GM15510 (cell line): Measurements from ENCODE around the gene LRIG2.

Source experiments
- POLR2A ChIP-seq: IDR thresholded peaks from 3 replicates; pipeline ENCODE4 v1.6.1; 2011; ENCODE audit warnings: borderline replicate concordance; ENCODE audit not compliant: insufficient read length; ENCODE audit errors: extremely low read depth

The LRIG2 gene, protein sequence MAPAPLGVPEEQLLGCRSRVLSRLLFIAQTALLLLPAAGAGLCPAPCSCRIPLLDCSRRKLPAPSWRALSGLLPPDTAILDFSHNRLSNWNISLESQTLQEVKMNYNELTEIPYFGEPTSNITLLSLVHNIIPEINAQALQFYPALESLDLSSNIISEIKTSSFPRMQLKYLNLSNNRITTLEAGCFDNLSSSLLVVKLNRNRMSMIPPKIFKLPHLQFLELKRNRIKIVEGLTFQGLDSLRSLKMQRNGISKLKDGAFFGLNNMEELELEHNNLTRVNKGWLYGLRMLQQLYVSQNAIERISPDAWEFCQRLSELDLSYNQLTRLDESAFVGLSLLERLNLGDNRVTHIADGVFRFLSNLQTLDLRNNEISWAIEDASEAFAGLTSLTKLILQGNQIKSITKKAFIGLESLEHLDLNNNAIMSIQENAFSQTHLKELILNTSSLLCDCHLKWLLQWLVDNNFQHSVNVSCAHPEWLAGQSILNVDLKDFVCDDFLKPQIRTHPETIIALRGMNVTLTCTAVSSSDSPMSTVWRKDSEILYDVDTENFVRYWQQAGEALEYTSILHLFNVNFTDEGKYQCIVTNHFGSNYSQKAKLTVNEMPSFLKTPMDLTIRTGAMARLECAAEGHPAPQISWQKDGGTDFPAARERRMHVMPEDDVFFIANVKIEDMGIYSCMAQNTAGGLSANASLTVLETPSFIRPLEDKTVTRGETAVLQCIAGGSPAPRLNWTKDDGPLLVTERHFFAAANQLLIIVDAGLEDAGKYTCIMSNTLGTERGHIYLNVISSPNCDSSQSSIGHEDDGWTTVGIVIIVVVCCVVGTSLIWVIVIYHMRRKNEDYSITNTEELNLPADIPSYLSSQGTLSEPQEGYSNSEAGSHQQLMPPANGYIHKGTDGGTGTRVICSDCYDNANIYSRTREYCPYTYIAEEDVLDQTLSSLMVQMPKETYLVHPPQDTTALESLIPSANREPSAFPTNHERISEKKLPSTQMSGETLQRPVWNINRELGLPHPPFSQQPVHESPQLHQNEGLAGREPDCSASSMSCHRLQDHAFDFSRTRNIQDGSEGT

DNA sequence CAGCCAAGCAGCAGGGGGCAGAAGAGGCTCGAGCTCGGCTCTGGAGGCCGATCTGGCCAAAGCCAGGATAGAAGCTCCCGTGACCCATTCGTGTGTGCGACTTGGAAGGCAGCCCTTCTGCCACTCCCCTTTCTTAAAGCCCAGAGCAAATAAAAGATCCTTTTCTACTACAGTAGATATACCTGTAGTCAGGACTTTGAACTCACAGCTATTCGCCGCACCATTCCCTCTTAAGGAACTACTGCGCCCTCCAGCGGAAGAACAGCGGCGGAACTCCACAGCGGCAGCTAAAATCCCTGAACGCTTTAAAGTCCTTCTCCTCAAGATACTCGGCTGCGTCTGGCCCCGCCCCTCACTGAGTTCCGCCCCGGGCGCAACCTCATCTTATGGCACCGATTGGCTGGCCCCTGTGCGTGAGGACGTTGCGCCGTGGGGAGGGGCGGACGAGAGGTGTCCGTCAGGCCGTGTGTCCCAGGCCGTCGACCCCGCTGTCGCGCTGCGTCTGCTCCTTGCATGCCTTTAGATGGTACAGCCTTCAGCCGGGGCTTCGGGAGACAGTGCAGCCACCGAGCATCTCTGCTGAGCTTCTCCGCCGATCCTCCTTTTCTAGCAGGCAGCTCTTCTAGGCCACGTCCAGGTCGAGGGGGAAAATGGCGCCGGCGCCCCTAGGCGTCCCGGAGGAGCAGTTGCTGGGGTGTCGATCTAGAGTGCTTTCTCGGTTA, at the start of gene LRIG2:
Gene LRIG2 (plus strand): TSS at position 442 of the 722 bp plus-strand sequence. CDS start 209 bp downstream, at position 651.
- TF ChIP-seq POLR2A = peak; percentile 95

DNA sequence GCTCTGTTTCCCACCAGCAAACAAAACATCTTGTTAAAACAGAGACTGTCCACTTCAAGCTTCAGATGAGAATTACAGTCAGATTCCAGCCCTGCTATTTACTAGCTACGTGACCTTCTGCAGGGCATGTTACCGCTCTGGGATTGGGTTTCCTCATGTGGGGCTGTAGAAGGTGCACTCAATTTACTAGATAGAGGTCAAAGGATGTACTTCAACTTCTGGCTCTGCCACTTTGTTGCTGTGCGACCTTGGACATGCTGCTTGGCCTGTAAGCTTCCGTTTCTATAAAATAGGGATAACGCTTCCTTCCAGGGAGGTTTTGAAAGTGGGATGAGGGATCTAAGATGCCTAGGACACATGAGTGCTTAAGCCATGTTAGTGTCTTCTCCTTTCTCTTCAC, 46.0 kb upstream of the LRIG2 start:
- TF ChIP-seq POLR2A = no peak

DNA sequence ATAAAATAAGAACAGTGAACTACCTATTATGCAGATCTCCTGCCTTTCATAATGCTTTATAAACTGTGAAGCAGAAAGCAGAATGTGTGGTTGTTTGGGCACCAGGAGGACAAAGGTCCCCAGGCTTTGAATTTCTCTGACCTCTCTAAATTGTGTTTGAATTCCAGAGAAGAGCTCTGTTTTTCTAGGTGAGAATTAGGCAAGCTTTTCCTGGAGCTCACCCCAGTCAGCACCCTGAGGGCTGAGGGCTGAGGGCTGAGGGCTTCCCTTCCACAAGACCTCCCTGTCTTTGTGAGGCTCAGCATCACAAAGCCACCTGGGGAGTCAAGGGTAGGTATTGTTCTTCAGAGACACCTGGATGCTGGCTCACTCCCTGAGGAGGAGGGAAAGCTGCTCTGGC, 45.5 kb upstream of the LRIG2 start:
- TF ChIP-seq POLR2A = no peak

DNA sequence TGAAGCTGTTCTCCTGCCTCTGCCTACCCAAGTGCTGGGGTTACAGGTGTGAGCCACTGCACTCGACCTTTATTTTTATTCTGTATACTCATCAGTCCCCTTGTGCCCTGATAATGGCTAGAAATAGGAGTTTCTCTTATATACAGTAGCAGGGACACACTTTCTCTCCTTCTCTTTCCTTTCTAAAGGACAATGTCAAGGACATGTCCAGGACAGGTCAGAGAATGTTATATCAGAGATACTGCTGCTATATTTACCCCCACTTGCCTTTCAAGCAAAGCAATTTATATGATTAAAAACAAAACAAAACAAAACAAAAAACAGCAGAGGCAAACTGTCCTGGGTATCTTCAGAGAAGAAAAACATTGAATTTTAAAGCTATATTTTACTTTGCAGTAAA, 43.2 kb upstream of the LRIG2 start:
- TF ChIP-seq POLR2A = no peak

DNA sequence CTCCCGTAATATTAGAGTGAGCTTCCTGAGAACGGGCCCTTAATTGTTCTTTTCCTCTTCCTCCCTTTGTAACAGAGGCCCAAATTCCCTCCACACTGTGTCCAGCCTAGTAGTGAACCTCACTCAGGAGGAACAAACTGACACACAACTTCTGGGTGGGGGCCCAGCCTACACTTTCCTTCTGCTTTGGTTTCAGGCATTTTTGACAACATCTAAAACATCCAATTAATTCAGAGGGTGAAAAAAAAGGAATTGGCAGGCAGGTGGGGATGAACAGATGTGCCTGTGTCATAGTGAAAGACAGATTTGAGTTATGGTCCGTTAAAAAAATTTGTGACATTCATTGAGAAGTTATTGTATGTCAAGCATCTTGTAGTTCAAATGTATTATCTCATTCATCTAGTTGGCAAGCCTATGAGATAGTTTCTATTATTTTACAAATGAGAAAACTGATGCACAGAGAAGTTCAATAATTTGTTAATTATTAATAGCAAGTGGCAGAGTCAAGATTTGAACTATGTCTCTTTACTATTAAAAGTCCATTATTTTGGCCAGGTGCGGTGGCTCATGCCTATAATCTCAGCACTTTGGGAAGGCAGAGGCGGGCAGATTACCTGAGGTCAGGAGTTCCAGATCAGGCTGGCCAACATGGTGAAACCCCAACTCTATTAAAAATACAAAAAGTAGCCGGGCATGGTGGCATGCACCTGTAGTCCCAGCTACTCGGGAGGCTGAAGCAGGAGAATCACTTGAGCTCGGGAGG, 41.6 kb upstream of the LRIG2 start:
- TF ChIP-seq POLR2A = no peak

DNA sequence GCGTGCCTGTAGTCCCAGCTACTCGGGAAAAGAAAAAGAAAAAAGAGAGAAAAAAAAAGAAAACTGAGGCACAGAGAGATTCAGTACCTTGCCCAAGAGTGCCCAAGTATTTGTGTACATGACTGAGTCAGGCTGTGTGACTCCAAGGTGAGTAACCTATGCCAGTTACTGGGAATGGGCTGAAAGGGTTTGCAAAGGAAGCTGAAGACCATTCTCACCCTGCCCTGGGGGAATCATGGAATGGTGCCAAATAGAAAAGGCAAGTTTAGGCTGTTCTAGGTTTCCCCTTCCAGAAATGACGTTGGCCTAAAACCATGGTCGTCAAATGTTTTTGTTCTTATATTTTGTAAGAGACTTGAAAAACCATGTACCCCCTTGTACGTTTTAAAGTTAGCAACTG, 37.9 kb upstream of the LRIG2 start:
- no peak for TF ChIP-seq POLR2A

DNA sequence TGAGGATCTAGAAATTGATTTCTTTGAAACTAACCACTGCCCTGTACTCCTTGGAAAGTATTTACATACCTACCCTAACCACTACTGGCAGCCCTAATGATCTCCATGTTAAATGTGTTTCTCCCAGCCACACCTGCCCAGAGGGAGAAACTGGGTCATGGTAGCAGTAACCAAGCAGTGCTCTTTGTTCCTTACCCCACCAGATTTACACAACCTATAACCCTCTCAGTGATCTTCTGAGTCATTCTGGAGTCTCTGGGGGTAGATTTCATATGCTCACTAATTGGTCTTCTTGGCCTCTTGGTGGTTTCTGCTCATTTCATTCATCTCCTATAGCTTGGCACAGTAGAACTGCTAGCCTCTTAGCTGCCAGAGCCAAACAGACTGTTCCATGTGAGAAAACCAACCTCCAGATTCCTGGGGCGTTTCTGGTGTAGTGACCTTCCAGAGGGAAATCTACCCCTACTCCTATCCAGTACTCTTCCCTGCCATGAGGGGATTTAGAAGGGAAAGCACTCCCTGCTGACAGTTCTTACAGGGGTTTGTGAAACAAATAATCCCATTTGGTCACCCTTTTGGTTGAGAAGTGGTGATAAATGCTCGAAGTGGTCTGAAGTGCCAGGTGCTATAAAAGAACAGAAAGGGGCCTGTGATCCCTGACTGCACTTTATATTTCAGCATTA, 36.2 kb upstream of the LRIG2 start:
- no peak for TF ChIP-seq POLR2A

DNA sequence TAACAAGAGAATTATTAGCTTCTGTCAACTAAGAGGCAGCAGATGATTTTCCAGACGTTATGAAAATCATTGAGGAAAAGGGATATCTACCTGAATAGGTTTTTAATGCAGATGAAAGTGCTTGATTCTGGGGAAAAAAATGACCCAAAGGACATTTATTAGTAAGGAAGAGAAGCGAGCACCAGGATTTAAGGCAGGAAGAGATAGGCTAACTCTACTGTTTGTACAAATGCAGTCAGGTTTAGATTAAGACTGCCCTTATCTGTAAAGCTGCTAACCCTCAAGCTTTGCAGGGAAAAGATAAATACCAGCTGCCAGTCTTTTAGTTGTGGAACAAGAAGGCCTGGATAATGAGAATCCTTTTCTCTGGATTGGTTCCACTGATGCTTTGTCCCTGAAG, 33.0 kb upstream of the LRIG2 start:
- TF ChIP-seq POLR2A = no peak

DNA sequence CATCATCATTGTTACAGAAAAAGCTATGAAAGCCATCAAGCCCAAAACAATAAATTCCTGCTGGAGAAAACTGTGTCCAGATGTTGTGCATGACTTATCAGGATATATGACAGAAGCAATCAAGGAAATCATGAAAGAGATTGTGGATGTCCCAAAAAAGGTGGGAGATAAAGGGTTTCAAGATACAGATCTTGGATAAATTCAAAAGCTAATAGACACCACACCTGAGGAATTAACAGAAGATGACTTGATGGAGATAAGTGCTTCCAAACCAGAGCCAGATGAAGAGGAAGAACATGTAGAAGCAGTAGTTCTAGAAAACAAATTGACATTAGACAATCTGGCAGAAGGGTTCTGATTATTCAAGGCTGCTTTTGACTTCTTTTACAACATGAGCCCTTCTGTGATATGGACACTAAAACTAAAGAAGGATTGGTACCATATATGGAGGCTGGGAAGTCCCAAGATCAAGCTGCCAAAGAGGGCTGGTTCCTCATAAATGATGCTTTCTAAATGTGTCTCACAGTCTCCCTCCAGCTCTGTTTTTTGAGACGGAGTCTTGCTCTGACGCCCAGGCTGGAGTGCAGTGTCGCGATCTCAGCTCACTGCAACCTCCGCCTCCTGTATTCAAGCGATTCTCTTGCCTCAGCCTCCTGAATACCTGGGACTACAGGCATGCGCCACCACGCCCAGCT, 32.1 kb upstream of the LRIG2 start:
- no peak for TF ChIP-seq POLR2A

DNA sequence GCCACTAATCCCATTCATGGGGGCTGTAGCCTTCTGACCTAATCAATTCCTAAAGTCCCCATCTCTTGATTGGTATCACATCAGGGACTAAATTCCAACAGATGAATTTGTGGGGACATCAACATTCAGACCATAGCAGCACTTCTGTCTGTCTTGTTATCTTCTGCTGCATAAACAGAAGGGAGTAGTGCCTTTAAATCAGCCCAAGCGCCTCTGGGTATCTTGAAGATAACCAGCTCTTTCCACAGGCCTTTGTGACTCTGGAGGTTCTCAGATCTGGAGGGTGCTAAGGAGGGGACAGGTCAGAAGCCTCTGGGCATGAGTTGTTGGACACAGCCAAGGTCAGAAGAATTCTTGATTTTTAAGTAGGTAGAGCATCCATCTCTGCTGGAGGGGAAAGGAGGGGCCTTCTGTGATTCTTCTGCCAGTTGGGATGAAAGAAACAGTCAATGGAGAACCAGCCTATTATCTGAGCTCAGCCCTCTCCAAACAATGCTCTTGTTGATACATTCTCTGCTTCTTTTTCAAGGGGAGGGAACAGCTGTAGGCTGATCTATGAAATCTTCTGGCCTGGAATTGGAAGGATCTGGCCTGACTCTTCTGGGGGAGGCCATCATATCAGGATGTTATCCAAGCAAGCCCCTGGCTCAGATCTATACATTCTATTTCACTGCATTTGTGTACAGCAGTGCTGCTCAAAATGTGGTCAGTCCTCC, 31.3 kb upstream of the LRIG2 start:
- no peak for TF ChIP-seq POLR2A

DNA sequence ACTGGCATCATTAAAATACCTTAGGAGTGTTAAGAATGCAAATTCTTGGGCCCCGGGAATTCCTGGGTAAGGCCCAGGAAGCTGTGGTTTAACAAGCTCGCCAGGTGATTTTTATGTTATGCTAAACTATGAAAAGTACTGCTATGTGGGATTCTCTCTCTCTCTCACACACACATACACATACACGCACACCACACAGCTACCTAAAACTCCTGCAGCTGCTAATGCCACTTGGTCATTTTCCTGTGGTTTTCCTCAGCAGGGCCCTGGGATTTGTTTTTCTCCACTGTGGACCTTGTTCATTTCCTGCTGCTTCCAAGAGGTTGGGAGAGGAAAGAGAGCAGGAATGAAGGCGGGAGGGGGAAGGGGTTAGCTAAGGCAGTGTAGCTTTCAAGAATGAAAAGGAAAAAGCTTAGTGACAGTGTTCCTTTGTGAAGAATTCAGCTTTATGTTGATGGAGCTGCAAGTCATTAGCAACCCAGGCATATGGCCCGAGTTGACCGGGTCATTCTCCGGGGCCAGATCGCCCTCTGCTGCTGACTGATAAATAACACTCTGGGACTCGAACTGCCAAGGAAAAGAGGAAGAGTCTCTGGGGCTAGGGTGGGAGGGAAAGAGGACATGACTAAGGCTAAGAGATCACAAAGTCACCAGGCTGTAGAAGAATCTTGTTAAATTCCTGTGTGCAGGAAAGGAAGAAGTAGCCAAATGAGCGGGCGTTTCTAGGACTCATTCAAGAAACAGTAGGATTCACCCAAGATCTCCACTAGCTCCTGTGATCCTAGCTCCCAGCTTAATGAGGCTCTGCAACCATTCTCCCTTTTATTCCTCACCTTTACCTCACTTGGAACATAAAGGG, 30.5 kb upstream of the LRIG2 start:
- TF ChIP-seq POLR2A = no peak
